HS-27A (cell line): ENCODE measurements around the gene FAM135A.
"Not testable (repeated sequence)": the region's sequence is repeated elsewhere in the genome, so short reads cannot be mapped to it uniquely, and the experiment has no call there.

ENCODE experiments used
- DNase-seq: peaks from one replicate; pipeline ENCODE4 v3.0.0-alpha.2; 2012; ENCODE audit warnings: low read depth, missing footprints

The FAM135A gene

DNA sequence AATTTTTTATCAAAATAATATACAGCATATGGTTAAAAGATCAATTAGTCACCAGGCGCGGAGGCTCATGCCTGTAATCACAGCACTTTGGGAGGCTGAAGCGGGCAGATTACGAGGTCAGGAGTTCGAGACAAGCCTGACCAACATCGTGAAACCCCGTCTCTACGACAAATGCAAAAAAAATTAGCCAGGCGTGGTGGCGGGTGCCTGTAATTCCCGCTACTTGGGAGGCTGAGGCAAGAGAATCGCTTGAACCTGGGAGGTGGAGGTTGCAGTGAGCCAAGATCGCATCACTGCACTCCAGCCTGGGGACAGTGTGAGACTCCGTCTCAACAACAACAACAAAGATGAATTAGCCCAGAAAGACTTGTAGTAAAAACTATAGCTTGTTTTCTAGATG, 46.4 kb downstream of the FAM135A start:
- not testable (repeated sequence) for DNase-seq

DNA sequence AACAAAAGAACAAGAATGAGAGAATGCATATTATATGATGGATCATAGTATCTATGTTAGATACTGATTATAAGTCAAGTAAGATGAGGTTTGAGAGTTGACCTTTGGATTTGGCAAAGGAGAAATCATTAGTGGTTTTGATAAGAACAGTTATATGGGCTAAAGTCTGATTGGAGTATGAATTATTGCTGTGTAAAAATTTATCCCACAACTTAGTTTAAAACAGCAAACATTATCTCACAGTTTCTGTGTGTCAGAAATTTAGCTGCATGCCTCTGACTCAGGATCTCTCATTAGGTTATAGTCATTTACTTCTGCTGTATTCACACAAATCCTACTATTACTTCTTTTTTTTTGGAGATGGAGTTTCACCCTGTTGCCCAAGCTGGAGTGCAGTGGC, 56.7 kb downstream of the FAM135A start:
- DNase-seq = no peak

DNA sequence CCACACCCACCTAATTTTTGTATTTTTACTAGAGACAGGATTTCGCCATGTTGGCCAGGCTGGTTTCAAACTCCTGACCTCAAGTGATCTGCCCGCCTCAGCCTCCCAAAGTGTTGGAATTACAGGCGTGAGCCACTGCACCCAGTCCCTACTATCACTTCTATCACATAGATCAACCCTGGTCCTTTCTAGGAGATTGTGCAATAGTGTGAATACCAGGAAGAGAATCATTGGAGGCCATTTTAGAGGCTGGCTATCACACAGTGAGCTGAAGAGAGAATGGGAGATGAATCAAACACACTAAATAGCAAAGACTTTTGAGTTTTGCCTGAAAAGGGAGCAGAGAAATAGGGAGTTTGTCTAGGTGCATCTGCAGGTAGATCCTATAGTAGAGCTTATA, 57.2 kb downstream of the FAM135A start:
- DNase-seq = not testable (repeated sequence)

DNA sequence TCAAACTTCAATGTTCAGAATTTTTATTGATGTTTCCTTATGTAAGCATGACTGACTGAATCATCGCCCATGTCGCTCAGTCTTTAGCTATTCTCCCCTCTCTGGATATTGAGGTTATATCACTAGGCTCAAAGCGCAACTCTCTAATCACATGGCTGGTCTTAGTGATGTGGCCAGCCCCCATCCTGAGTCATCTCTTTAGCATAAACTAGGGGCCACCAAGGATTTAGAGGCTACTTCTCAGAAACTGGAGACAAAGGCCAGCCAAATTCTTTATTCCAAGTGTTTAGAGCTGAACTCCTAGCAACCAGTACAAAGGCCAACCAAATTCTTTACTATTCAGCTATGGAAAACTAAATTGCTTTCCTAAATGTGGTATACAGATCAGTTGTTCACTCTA, 61.4 kb downstream of the FAM135A start:
- DNase-seq = no peak

DNA sequence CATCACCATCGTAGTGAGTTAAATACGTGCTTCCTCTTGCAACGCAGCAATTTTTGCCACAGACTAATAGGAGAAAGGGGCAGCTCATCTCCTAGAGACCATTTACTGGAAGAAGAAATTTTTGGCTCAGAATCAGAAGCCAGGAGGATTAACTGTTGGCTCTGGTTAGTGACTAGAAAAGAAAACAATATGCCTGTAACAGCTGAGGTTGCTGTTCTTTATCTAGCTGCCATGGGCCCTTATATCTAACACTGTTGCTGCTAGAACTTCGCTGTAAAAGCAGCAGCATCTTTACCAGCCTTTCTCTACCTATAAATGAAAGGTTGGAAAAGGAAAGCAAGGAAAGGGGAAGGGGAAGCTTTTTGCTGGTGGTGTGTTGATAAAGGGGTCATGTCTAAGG, 65.9 kb downstream of the FAM135A start:
- no peak for DNase-seq

DNA sequence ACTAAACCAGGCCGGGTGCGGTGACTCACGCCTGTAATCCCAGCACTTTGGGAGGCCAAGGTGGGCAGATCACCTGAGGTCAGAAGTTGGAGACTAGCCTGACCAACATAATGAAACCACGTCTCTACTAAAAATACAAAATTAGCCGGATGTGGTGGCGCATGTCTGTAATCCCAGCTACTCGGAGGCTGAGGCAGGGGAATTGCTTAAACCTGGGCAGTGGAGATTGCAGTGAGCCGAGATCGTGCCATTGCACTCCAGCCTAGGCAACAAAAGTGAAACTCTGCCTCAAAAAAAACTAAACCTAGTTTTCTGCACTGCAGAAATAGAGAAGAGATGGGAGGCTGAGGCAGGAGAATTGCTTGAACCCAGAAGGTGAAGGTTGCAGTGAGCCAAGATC, 73.3 kb downstream of the FAM135A start:
- not testable (repeated sequence) for DNase-seq

DNA sequence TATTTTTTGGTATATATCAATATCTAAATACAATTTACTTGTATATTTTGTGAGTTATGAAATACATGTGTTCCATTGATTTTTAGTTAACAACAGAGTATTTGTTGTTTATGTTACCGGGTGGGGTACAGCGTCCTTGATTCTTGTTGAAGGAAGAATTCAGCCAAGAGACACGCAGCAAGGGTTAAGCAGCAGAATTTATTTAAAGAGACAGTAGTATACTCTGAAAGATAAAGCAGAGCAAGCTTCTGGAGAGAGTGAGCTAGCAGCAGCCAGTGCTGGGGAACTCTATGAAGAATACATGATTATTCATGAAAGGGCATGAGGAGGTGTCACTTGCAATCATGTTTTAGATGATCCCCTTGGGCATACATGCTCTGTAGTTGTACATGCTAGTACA, 76.1 kb downstream of the FAM135A start:
- DNase-seq = no peak

DNA sequence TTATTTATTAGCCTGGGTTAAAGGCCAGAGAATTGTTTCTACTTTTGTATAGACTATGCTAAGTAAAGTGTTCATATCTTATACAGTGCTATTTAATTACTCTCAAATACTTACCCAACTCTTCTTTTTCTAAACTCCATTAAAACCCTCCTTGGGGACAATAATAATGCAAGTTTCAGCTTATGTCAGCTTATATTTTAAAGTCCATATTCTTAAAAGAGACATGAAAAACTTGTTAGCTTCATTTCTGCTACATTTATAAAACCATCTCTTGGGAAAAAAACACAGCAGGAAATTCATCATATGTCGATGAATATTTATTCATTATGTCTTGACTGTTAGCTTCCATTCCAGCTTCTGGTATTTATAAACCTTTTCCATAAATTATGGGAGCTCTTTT, 81.5 kb downstream of the FAM135A start:
- no peak for DNase-seq

DNA sequence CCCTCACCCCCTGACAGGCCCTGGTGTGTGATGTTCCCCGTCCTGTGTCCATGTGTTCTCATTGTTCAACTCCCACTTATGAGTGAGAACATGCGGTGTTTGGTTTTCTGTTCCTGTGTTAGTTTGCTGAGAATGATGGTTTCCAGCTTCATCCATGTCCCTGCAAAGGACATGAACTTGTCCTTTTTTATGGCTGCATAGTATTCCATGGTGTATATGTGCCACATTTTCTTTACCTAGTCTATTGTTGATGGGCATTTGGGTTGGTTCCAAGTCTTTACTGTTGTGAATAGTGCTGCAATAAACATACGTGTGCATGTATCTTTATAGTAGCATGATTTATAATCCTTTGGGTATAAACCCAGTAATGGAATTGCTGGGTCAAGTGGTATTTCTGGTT, 82.5 kb downstream of the FAM135A start:
- DNase-seq = not testable (repeated sequence)

DNA sequence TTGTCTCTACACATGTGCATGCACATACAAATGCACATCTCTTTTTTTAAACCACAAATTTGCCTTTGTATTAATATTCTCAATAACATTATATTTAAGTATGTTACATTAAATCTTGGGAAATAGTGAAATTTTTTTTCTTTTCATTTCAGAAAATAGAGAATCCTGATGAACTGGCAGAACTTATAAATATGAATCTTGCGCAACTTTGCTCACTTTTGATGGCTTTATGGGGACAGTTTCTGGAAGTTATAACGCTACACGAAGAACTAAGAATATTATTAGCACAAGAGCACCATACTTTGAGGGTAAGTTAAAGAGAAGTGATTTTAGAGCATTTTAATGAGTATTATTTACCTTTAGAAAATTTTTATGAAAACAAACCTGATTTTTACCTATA, 89.2 kb downstream of the FAM135A start:
- no peak for DNase-seq

DNA sequence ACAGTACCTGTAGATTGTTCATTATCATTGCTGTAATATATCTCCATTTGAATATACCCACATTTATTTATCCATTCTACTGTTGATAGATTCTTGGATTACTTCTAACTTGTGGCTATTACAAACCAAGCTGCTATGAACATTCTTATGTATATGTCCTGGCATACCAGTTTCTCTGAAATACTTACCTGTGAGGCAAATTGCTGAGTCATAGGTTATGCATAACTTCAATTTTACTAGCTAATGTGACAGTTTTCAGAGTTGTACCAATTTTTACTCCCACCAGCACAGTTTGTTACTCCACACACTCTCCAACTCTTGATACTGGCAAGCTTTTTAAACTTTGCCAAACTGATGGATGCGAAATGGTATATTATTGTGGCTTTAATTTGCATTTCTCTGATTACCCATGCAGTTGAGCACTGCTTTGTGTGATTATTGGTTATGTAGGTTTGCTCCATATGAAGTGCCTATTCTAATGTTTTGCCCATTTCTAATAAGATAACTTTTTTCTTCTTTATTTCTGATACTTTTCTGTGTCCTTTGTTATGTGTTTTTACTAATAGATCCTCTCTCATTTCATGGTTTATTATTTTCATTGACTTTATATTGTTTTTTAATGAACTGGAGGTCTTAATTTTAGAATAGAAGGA, 90.6 kb downstream of the FAM135A start:
- DNase-seq = no peak

DNA sequence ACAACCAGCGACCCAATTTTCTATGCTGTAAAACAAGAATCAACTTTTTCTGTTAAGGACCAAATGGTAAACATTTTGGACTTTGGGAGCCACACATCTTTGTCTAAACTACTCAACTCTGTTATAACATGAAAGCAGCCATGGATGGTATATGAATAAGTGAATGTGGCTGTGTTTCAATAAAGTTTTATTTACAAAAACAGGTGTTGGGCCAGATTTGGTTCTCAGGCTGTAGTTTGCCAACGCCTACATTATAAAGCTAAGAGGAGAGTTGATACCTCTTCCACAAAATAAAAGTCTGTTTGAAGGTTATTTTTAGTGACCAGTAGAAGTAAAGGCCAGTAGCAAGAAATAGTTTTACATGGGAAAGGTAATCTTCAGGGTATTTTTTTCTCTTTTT, 93.0 kb downstream of the FAM135A start:
- DNase-seq = no peak

DNA sequence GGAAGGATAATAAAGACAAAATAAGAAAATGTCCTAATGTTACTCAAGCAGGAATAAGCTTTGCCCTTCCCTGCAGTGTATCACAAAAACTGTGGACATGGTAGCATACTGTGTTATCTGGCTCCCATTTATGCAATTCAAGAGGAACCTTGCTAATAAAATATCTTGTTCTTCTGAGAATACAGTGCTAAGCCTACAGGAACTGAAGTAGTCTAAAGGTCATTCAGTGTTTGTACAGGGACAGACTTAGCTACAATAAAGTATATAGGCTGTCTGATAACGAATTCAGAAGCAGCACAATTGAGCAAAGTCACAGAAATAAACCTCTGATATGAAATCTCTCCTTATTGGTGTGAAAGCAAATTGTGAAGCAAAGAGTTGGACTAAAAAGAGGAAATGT, 93.9 kb downstream of the FAM135A start:
- DNase-seq = no peak

DNA sequence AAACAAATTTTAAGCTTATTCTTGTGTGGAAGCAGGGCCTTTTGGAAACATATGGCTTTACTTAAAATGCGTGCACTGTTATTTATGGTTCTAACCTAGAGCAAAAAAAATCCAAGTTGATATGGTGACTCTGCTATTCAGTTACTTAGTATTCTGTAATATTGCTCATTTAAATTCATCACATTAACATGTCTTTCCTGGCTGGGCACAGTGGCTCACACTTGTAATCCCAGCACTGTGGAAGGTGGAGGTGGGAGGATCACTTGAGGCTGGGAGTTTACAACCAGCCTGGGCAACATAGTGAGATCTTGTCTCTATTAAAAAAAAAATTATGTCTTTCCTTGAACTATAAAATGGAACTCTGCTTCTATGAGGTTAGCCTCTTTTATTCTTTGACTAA, 95.6 kb downstream of the FAM135A start:
- no peak for DNase-seq

DNA sequence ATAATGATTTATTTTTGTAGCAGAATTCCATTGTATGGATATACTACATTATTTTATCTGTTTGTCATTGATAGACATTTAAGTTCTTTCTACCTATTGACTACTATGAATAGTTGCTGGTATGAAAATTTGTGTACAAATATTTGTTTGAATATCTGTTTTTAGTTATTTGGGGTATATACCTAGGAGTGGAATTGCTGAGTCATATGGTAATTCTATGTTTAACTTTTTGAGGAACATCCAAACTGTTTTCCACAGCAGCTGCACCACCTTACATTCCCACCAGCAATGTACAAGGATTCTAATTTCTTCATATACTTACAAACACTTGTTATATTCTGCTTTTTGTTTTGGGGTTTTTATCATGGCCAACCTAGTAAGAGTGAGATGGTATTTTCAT, 97.3 kb downstream of the FAM135A start:
- DNase-seq = no peak

DNA sequence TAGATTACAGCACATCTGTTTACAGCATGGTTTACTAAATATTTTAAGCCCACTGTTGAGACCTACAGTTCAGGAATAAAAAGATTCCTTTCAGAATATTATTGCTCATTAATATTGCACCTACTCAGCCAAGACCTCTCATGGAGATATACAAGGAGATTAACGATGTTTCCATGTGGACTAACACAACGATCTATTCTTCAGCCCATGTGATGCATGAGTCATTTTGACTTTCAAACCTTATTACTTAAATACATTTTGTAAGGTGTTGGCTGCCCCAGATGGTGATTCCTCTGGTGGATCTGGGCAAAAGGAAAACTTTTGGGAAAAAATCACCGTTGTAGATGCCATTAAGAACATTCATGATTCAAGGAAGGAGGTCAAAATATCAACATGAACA, 105.4 kb downstream of the FAM135A start:
- no peak for DNase-seq

DNA sequence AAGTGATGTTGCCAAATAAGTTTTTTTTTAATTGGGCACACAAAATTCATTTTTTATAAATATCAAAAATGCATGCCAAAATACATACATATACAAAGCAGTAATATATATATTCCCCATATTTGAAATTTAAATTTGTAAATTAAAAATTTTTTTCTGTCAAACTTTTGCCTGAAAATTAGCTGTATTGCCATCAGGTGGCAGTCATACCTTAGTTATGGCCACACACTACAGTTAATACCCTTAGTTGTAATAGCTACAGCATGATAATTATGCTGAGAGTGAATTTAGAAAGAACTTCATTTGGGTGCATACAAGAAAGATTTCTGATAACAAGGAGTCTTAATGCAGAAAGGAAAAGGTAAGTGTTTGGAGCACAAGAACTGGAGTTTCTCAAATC, 107.3 kb downstream of the FAM135A start:
- no peak for DNase-seq

DNA sequence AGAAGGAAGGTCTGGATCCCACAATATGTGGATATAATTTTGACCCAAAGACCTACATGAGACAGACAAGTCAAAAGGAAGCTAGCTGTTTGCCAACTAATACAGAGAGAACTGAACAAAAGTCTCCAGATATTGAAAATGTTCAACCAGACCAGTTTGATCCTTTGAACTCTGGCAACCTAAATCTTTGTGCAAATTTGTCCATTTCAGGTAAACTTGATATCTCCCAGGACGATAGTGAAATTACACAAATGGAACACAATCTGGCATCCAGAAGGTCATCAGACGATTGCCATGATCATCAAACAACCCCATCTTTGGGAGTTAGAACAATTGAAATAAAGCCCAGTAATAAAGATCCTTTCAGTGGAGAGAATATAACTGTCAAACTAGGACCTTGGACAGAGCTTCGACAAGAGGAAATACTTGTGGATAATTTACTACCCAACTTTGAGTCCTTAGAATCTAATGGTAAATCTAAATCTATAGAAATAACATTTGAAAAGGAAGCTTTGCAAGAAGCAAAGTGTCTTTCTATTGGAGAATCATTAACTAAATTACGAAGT, 111.5 kb downstream of the FAM135A start:
- no peak for DNase-seq

DNA sequence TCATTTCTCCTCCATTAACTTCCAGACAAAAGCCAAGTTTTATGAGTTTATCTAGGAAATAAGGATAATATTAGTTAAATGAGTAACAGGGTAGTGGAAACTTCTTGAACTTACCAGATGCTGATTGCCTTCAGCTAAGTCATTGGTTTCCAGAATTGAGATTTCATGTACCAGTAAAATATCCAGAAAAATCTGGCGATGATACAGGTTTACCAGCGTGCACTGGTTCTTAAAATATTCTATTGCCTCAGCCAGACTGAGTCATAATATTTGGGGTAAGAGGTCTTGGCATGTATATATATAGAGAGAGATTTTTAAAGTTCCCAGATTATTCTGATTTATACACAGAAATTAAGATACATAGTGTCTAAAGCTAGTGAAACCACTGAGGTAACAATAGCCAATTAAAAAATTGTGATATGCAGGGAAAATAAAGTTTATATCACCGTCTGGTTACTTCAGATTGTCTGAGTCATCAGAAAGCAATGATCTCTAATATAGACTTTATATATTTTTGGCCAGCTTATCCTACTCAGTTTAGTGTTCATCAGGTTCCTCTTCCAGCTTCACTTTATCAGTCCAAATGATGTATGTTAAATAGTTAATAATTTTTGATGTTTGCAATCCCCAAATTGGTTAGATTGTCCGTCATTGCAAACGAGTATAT, 113.9 kb downstream of the FAM135A start:
- DNase-seq = no peak

DNA sequence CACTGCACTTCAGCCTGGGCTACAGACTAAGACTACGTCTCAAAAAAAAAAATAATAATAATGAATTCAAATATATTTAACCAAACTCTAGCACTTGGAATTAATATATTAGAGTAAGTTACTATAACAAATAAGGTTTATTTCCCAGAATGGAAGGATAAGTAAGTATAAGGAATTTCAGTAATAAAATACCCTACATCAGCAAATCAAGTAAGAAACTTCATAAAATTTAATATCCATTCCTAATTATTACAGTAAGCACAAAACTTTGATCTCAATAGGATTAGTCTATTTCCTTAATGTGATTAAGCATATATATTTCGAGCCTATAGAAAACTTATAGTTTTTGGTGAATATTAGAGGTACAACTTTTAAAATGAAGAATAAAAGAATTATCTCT, 116.7 kb downstream of the FAM135A start:
- DNase-seq = no peak

DNA sequence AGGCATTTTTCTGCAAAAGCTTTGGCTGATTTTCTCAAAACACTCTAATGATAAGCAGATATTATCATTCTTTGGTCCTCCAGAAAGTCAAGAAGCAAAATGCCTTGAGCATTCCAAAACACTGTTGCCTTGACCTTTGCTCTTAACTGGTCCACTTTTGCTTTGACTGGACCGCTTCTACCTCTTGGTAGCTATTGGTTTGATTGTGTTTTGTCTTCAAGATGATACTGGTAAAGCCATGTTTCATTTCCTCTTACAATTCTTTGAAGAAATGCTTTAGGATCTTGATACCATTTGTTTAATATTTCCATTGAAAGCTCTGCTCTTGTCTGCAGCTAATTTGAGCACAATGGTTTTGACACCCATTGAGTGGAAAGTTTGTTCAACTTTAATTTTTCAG, 117.8 kb downstream of the FAM135A start:
- DNase-seq = no peak

DNA sequence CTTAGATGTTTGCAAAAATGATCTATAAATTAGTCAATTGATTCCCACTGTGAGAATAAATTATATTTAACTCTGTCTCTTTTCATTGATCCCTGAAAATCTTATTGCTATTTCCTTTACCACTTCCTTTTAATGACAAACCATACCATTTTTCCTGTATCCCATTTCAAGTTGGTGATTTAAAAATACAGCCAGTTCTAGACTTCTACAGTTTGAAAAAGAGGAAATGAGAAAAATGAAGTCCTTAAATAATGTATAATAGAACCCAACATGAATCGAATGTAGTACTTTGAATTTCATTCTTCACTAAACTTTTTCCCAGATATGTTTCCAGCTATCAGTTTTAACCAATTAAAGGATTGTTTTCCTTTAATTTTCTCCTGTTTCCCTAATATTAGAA, 124.0 kb downstream of the FAM135A start:
- no peak for DNase-seq

DNA sequence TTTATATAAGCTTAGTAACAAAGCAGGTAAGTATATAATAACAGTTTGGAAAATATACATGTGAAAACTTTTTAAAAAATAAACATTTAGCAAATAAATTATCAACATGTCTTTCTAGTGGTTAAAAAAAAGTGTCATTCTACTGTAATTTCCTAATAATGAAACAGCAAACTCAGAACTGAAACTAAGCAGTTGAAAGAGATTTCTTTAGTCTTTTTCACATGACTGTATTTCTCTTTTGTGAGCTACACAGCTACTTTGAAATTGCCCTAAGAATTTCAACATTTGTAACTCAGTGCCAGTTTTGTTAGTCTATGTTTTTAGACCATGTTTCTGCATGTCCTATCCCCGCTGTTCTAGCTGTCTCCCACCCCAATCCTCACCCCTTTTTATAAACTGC, 125.1 kb downstream of the FAM135A start:
- DNase-seq = no peak

DNA sequence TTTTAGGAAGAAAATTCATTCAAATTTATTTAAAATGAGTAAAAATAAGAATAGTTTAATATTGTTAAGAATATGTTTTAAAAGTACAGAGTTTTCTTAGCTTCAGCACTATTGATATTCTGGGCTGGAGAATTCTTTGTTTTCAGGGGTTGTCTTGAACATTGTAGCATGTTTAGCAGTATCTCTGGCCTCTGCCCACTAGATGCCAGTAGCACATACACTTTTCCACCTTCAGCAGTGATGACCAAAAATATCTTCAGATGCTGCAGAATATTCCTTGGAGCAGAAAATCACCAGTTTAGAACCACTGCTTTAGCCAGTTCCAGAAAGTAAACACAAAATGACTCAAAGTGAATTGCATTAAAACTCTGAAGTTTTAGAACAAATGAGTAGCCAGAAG, 134.0 kb downstream of the FAM135A start:
- DNase-seq = no peak
